Measurements from ENCODE around the gene IGSF6.

DNA sequence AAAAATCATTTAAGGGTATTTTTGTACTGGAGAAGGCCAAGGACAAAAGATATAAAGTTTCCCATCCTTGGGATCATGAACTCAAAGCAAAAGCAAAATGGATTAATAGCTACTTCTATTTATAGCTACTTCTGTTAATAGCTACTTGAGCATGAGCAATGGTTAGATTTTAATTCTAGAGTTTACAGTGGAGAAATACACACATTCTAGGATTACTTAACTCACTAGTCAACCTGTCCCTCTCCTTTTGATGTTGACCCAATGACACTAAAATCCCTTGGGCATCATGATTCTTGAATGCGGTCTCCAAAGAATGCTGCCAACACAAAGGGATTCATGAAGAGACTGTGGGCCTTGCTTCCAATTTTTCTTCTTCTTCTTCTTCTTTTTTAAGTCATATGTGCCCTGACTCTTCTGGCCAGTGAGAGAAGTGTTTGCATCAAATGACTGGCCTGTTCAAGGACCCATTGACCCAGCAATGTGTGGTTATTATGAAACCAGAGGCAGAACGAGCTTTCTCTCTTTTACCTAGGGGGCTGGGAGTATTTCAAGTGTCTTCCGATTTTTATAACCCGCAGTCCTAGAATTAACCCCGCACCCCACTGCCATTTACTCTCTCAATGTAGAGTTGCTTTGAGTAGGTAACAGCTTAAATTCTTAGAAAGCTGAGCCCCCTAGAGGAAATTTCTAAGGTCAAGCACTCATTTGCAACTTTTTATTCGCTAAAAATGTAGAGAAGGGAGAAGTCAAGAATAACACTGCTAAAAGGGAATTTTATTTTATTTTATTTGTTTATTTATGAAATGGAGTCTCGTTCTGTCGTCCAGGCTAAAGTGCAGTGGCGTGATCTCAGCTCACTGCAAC, 46.0 kb upstream of the IGSF6 start:
- TF ChIP-seq, protein P1, sequence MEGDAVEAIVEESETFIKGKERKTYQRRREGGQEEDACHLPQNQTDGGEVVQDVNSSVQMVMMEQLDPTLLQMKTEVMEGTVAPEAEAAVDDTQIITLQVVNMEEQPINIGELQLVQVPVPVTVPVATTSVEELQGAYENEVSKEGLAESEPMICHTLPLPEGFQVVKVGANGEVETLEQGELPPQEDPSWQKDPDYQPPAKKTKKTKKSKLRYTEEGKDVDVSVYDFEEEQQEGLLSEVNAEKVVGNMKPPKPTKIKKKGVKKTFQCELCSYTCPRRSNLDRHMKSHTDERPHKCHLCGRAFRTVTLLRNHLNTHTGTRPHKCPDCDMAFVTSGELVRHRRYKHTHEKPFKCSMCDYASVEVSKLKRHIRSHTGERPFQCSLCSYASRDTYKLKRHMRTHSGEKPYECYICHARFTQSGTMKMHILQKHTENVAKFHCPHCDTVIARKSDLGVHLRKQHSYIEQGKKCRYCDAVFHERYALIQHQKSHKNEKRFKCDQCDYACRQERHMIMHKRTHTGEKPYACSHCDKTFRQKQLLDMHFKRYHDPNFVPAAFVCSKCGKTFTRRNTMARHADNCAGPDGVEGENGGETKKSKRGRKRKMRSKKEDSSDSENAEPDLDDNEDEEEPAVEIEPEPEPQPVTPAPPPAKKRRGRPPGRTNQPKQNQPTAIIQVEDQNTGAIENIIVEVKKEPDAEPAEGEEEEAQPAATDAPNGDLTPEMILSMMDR (tag by site-specific recombination; IDR thresholded peaks at IDR 0.05), result no peak
- TF ChIP-seq, protein P2, sequence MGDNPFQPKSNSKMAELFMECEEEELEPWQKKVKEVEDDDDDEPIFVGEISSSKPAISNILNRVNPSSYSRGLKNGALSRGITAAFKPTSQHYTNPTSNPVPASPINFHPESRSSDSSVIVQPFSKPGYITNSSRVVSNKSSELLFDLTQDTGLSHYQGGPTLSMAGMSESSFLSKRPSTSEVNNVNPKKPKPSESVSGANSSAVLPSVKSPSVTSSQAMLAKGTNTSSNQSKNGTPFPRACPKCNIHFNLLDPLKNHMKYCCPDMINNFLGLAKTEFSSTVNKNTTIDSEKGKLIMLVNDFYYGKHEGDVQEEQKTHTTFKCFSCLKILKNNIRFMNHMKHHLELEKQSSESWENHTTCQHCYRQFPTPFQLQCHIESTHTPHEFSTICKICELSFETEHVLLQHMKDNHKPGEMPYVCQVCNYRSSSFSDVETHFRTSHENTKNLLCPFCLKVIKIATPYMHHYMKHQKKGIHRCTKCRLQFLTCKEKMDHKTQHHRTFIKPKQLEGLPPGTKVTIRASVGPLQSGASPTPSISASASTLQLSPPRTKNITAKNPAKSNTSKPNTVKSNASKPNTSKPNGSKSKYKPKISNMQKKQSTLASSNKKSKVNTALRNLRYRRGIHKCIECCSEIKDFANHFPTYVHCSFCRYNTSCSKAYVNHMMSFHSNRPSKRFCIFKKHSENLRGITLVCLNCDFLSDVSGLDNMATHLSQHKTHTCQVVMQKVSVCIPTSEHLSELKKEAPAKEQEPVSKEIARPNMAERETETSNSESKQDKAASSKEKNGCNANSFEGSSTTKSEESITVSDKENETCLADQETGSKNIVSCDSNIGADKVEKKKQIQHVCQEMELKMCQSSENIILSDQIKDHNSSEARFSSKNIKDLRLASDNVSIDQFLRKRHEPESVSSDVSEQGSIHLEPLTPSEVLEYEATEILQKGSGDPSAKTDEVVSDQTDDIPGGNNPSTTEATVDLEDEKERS (tag by site-specific recombination; IDR thresholded peaks at IDR 0.05), result no peak
- no peak for TF ChIP-seq KLF1 (tag by site-specific recombination; IDR thresholded peaks at IDR 0.05)
- TF ChIP-seq ZEB2 (tag by site-specific recombination; IDR thresholded peaks at IDR 0.05), result no peak
- no peak for TF ChIP-seq ZNF324 (tag by site-specific recombination; IDR thresholded peaks at IDR 0.05)
- TF ChIP-seq KLF9 (tag by site-specific recombination; IDR thresholded peaks at IDR 0.05; ENCODE audit: low read depth), result no peak
- no peak for TF ChIP-seq ZBTB8A (tag by site-specific recombination; IDR thresholded peaks at IDR 0.05)
- TF ChIP-seq YY2 (tag by site-specific recombination; IDR thresholded peaks at IDR 0.05), result no peak
- TF ChIP-seq, protein P3, sequence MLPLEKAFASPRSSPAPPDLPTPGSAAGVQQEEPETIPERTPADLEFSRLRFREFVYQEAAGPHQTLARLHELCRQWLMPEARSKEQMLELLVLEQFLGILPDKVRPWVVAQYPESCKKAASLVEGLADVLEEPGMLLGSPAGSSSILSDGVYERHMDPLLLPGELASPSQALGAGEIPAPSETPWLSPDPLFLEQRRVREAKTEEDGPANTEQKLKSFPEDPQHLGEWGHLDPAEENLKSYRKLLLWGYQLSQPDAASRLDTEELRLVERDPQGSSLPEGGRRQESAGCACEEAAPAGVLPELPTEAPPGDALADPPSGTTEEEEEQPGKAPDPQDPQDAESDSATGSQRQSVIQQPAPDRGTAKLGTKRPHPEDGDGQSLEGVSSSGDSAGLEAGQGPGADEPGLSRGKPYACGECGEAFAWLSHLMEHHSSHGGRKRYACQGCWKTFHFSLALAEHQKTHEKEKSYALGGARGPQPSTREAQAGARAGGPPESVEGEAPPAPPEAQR (tag by site-specific recombination; IDR thresholded peaks at IDR 0.05), result no peak
- TF ChIP-seq ZNF174 (tag by site-specific recombination; IDR thresholded peaks at IDR 0.05), result no peak
- no peak for TF ChIP-seq KLF7 (tag by site-specific recombination; IDR thresholded peaks at IDR 0.05; ENCODE audit: borderline replicate concordance)
- no peak for TF ChIP-seq ZNF292 (tag by site-specific recombination; IDR thresholded peaks at IDR 0.05; ENCODE audit: borderline replicate concordance, low read depth)

Data from HEK293 (cell line).